OCI-LY1 (cell line): Measurements from ENCODE around the gene AHDC1.
A peak's percentile ranks its signal among the peaks of the same experiment; 100 is the strongest.

Source experiments
- H2AFZ ChIP-seq: fragments of 200-600 bp; sonication (generic), shearing (Covaris generic); 2 replicates; pipeline ENCODE4 v1.6.0; 2014; ENCODE audit warnings: antibody characterized with exemption, mild to moderate bottlenecking, low read length
- H3F3A ChIP-seq: fragments of 200-600 bp; sonication (generic), shearing (Covaris generic); 2 replicates; pipeline ENCODE4 v1.6.0; 2014; ENCODE audit warnings: mild to moderate bottlenecking, antibody characterized with exemption, low read length, moderate library complexity; ENCODE audit not compliant: insufficient read depth
- H3K27ac ChIP-seq: fragments of 200-600 bp; sonication (generic); 2 replicates; pipeline ENCODE4 v1.5.1; 2014; ENCODE audit warnings: low read length, mixed run types, mild to moderate bottlenecking, low read depth; ENCODE audit not compliant: poor library complexity, severe bottlenecking
- H3K27me3 ChIP-seq: fragments of 200-600 bp; sonication (generic); 2 replicates; pipeline ENCODE4 v1.6.0; 2014; ENCODE audit warnings: antibody characterized with exemption, mild to moderate bottlenecking, low read length, moderate library complexity; ENCODE audit not compliant: insufficient read depth
- H3K36me3 ChIP-seq: fragments of 200-600 bp; sonication (generic); 2 replicates; pipeline ENCODE4 v1.6.1; 2014; ENCODE audit warnings: mild to moderate bottlenecking, antibody characterized with exemption, low read length, moderate library complexity, mixed read lengths; ENCODE audit not compliant: insufficient read depth
- H3K4me1 ChIP-seq: fragments of 200-600 bp; sonication (generic); 2 replicates; pipeline ENCODE4 v1.5.1; 2014; ENCODE audit warnings: mild to moderate bottlenecking, low read length, moderate library complexity; ENCODE audit not compliant: insufficient read depth, severe bottlenecking
- H3K4me2 ChIP-seq: fragments of 200-600 bp; sonication (generic), shearing (Covaris generic); 2 replicates; pipeline ENCODE4 v1.6.1; 2014; ENCODE audit warnings: low read length
- H3K4me3 ChIP-seq: fragments of 200-600 bp; sonication (generic); 2 replicates; pipeline ENCODE4 v1.5.1; 2014; ENCODE audit warnings: low read length, low read depth, mild to moderate bottlenecking, mixed read lengths; ENCODE audit not compliant: poor library complexity, severe bottlenecking
- H3K79me2 ChIP-seq: fragments of 200-600 bp; shearing (Covaris generic); 2 replicates; pipeline ENCODE4 v1.6.1; 2016; ENCODE audit warnings: mixed run types, low read length, mixed read lengths; ENCODE audit not compliant: insufficient read depth
- H3K9ac ChIP-seq: fragments of 200-600 bp; sonication (generic), shearing (Covaris generic); 2 replicates; pipeline ENCODE4 v1.6.1; 2014; ENCODE audit warnings: mild to moderate bottlenecking, low read length, mixed read lengths
- H3K9me2 ChIP-seq: fragments of 200-600 bp; sonication (generic), shearing (Covaris generic); 2 replicates; pipeline ENCODE4 v1.6.1; 2014; ENCODE audit warnings: low read depth, mild to moderate bottlenecking, low read length, mixed read lengths
- H3K9me3 ChIP-seq: fragments of 200-600 bp; shearing (Covaris generic); 2 replicates; pipeline ENCODE4 v1.6.1; 2014; ENCODE audit warnings: low read length, mixed read lengths
- H4K20me1 ChIP-seq: fragments of 200-600 bp; sonication (generic), shearing (Covaris generic); 2 replicates; pipeline ENCODE4 v1.6.0; 2016; ENCODE audit warnings: mild to moderate bottlenecking, low read length; ENCODE audit not compliant: insufficient read depth
- EZH2 ChIP-seq: fragments of 200-600 bp; sonication (generic), shearing (Covaris generic); IDR thresholded peaks from 2 replicates; pipeline ENCODE4 v1.8.0; 2017; ENCODE audit warnings: borderline replicate concordance, mixed run types, mild to moderate bottlenecking, antibody characterized with exemption, low read length, moderate library complexity, mixed read lengths
- TF ChIP-seq, protein P1 (sequence below): fragments of 200-600 bp; sonication (generic), shearing (Covaris generic); IDR thresholded peaks from 2 replicates; pipeline ENCODE4 v1.5.1; 2017; ENCODE audit warnings: mild to moderate bottlenecking, antibody characterized with exemption, low read length, moderate library complexity, mixed read lengths

AHDC1 gene

DNA sequence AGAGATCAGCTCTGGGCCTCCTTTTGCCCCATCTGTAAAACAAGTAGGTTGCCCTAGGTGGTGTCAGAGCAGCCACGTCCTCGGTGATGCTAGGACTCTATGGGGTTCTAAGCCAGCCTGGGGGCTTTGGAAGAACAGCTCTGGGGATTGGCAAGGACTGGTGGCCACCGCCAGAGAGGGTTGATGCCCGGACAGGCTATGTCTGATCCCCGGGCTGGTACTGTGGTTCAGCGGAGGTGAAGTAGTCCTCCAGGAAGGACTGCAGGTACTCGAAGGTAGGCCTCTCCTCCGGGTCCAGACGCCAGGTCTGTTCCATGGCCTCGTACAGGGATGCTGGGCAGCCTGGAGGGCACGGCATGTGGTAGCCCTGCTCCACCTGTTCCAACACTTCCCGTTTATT lies 8.8 kb upstream of the AHDC1 start:
- Histone ChIP-seq H3K36me3 (no peaks in the 10 kb centered on the region), H3K27ac (no peak overlapping the region), H3K9me3 (no peaks in the 10 kb centered on the region), H3K4me1 (peaks cover 21% of the 10 kb centered on the region), H3K4me2 (no peak overlapping the region), H4K20me1 (no peaks in the 10 kb centered on the region), H3F3A (no peaks in the 10 kb centered on the region), H3K4me3 (no peak overlapping the region), H3K9me2 (no peaks in the 10 kb centered on the region), H3K79me2 (no peaks in the 10 kb centered on the region), H3K27me3 (no peaks in the 10 kb centered on the region), H3K9ac (no peak overlapping the region), H2AFZ (no peak overlapping the region)
- no peak for TF ChIP-seq EZH2

DNA sequence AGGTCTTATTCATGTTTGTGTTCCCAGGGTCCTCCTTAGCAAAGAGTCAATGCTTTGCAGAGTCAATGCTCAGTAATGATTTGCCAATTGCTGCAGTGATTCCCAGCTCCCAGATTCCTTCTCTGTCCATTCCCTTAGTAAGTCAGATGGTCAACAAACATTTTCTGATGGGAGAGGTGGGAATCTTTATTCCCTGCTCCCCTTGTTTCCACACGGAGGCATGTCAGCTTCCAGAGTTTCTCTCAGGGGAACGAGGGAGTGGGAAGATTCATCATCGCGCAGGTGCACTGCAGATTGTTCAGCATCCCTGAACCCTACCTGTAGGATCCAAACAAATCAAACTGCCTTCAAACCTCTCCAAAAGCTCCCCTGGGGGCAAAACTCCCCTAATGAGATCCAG lies 7.5 kb upstream of the AHDC1 start:
- Histone ChIP-seq H4K20me1 (no peaks in the 10 kb centered on the region), H3K9ac (no peak overlapping the region), H3K36me3 (no peaks in the 10 kb centered on the region), H3K4me3 (no peak overlapping the region), H3K4me1 (peaks cover 21% of the 10 kb centered on the region), H2AFZ (no peak overlapping the region), H3K27ac (no peak overlapping the region), H3K4me2 (no peak overlapping the region), H3K9me2 (no peaks in the 10 kb centered on the region), H3K79me2 (no peaks in the 10 kb centered on the region), H3K9me3 (no peaks in the 10 kb centered on the region), H3F3A (no peaks in the 10 kb centered on the region), H3K27me3 (no peaks in the 10 kb centered on the region)
- no peak for TF ChIP-seq EZH2
- TF ChIP-seq, protein P1, sequence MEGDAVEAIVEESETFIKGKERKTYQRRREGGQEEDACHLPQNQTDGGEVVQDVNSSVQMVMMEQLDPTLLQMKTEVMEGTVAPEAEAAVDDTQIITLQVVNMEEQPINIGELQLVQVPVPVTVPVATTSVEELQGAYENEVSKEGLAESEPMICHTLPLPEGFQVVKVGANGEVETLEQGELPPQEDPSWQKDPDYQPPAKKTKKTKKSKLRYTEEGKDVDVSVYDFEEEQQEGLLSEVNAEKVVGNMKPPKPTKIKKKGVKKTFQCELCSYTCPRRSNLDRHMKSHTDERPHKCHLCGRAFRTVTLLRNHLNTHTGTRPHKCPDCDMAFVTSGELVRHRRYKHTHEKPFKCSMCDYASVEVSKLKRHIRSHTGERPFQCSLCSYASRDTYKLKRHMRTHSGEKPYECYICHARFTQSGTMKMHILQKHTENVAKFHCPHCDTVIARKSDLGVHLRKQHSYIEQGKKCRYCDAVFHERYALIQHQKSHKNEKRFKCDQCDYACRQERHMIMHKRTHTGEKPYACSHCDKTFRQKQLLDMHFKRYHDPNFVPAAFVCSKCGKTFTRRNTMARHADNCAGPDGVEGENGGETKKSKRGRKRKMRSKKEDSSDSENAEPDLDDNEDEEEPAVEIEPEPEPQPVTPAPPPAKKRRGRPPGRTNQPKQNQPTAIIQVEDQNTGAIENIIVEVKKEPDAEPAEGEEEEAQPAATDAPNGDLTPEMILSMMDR = no peak

GRCh38 chr1:27609618-27610240 lies 5.8 kb upstream of the AHDC1 start:
- no peaks in the 10 kb centered on the region for H3K36me3 ChIP-seq
- H3K9me2 ChIP-seq = no peaks in the 10 kb centered on the region
- H4K20me1 ChIP-seq = no peaks in the 10 kb centered on the region
- no peak overlapping the region for H3K27ac ChIP-seq
- no peaks in the 10 kb centered on the region for H3K79me2 ChIP-seq
- TF ChIP-seq, protein P1 = no peak
- no peak for TF ChIP-seq EZH2
- no peaks in the 10 kb centered on the region for H3K9me3 ChIP-seq
- H3K27me3 ChIP-seq = no peaks in the 10 kb centered on the region
- H3K9ac ChIP-seq = no peak overlapping the region
- H3F3A ChIP-seq = no peaks in the 10 kb centered on the region
- H2AFZ ChIP-seq = no peak overlapping the region
- H3K4me2 ChIP-seq = peak overlapping the region; percentile 26; the same call in 1 of the 2 replicates
- H3K4me3 ChIP-seq = no peak overlapping the region
- peaks cover 25% of the 10 kb centered on the region for H3K4me1 ChIP-seq

GRCh38 chr1:27609210-27609555 lies 5.2 kb upstream of the AHDC1 start:
- peaks cover 22% of the 10 kb centered on the region for H3K4me1 ChIP-seq
- no peaks in the 10 kb centered on the region for H3F3A ChIP-seq
- no peaks in the 10 kb centered on the region for H3K9me2 ChIP-seq
- no peaks in the 10 kb centered on the region for H3K79me2 ChIP-seq
- no peak overlapping the region for H3K27ac ChIP-seq
- H3K9me3 ChIP-seq = no peaks in the 10 kb centered on the region
- no peak overlapping the region for H3K9ac ChIP-seq
- no peak overlapping the region for H2AFZ ChIP-seq
- no peak overlapping the region for H3K4me3 ChIP-seq
- H3K4me2 ChIP-seq = peak overlapping the region; percentile 26; the same call in 1 of the 2 replicates
- H4K20me1 ChIP-seq = no peaks in the 10 kb centered on the region
- no peaks in the 10 kb centered on the region for H3K36me3 ChIP-seq
- H3K27me3 ChIP-seq = no peaks in the 10 kb centered on the region
- TF ChIP-seq, protein P1 = no peak
- TF ChIP-seq EZH2 = no peak
